Activated T-cell treated with anti-CD3 and anti-CD28 coated beads for 48 hours (primary cell): Measurements from ENCODE around the gene UGT1A9.
"Not testable (repeated sequence)": the region's sequence is repeated elsewhere in the genome, so short reads cannot be mapped to it uniquely, and the experiment has no call there.

ENCODE experiments used
- DNase-seq: peaks from one replicate; pipeline ENCODE4 v3.0.0-alpha.2; 2020; ENCODE audit warnings: low read depth

The UGT1A9 gene

GRCh38 chr2:233680361-233681045 lies 8.8 kb downstream of the UGT1A9 start:
- no peak for DNase-seq

- DNase-seq: no peak
Measured at GRCh38 chr2:233681521-233682099, 9.9 kb downstream of the UGT1A9 start, which contains the start of gene UGT1A7. Gene UGT1A7, plus strand, starts transcription at chr2:233681901. Its CDS starts 37 bp downstream, at chr2:233681938.

- no peak for DNase-seq
Measured at GRCh38 chr2:233684640-233685039, 12.9 kb downstream of the UGT1A9 start.

GRCh38 chr2:233686928-233687327 lies 15.2 kb downstream of the UGT1A9 start:
- no peak for DNase-seq

- DNase-seq: no peak
Measured at GRCh38 chr2:233688341-233688740, 16.6 kb downstream of the UGT1A9 start.

- no peak for DNase-seq
Measured at GRCh38 chr2:233689031-233689430, 17.3 kb downstream of the UGT1A9 start.

- DNase-seq: no peak
Measured at GRCh38 chr2:233689501-233689900, 17.8 kb downstream of the UGT1A9 start.

GRCh38 chr2:233690444-233690843 lies 18.7 kb downstream of the UGT1A9 start:
- DNase-seq: no peak

- DNase-seq: no peak
Measured at GRCh38 chr2:233691443-233692433, 20.0 kb downstream of the UGT1A9 start.

- no peak for DNase-seq
Measured at GRCh38 chr2:233692648-233693047, 20.9 kb downstream of the UGT1A9 start, which contains the start of gene UGT1A6. Gene UGT1A6, plus strand, starts transcription at chr2:233692890. Its CDS starts 115 bp downstream, at chr2:233693005.

- no peak for DNase-seq
Measured at GRCh38 chr2:233693963-233694362, 22.3 kb downstream of the UGT1A9 start.

GRCh38 chr2:233698740-233699139 lies 27.0 kb downstream of the UGT1A9 start:
- DNase-seq: no peak

- no peak for DNase-seq
Measured at GRCh38 chr2:233699424-233700027, 27.8 kb downstream of the UGT1A9 start.

GRCh38 chr2:233700028-233700635 lies 28.4 kb downstream of the UGT1A9 start:
- no peak for DNase-seq

- DNase-seq: not testable (repeated sequence)
Measured at GRCh38 chr2:233700842-233701241, 29.1 kb downstream of the UGT1A9 start.

- DNase-seq: no peak
Measured at GRCh38 chr2:233702238-233702637, 30.5 kb downstream of the UGT1A9 start.

GRCh38 chr2:233705911-233706506 lies 34.3 kb downstream of the UGT1A9 start:
- DNase-seq: no peak

GRCh38 chr2:233706720-233707119 lies 35.0 kb downstream of the UGT1A9 start:
- no peak for DNase-seq

GRCh38 chr2:233707940-233708644 lies 36.4 kb downstream of the UGT1A9 start:
- no peak for DNase-seq

- no peak for DNase-seq
Measured at GRCh38 chr2:233708942-233709341, 37.2 kb downstream of the UGT1A9 start.
